ENCODE data around the gene SYCE1L. TPM values are rescaled to one million over a fixed set of nuclear protein-coding genes. Genes with fewer than 3 reads are reported as not detected.

The SYCE1L gene
- total and polyA plus RNA-seq, 9 of the 15 experiments (the other 6 are each of a cell fraction or from before 2014, with no cell fraction given): 0.54 to 2.7 (median 1.1) TPM; not detected in 5

DNA sequence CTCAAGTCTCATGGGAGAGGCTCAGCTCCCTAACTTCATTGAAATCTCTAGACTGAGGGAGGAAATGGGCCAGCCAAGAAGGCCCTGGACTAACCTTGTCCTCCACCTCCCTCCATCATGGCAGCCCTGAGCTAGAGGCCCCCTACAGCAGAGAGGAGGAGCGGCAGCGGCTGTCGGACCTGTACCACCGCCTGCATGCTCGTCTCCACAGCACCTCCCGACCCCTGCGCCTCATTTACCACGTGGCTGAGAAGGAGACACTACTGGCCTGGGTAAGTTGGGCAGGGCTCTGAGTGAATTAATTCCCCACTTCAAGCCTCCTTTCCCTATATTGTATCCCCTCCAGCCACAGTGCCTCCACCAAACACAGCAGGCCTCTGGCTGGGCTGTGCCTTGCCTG is 3.8 kb upstream of the SYCE1L start:
- Histone ChIP-seq H3K9ac (ENCODE audit: insufficient read depth in 1 of 2, low read depth in 2 of 2, low read length in 2 of 2) (no peak overlapping the region), H3K9me3 (replicated peaks; ENCODE audit: control insufficient read depth, insufficient read depth, low read depth, low read length) (no peaks in the 10 kb centered on the region), H3K36me3 (ENCODE audit: control insufficient read depth, insufficient read depth, low read length) (peaks cover 68% of the 10 kb centered on the region; the same call in 2 of the 3 replicates), H3K4me3 (no peak overlapping the region), H3K27me3 (ENCODE audit: control insufficient read depth in 2 of 2, insufficient read depth in 2 of 2, low read length in 2 of 2) (no peaks in the 10 kb centered on the region), H2AFZ (ENCODE audit: low read depth, low read length) (no peak overlapping the region), H3K9me1 (ENCODE audit: control insufficient read depth, insufficient read depth, low read length) (peaks cover 3% of the 10 kb centered on the region), H4K20me1 (replicated peaks; ENCODE audit: control insufficient read depth, insufficient read depth, low read length) (no peaks in the 10 kb centered on the region), H3K4me1 (replicated peaks in 1 of 2; ENCODE audit: control insufficient read depth in 2 of 2, insufficient read depth in 2 of 2, low read length in 2 of 2) (peaks cover 9 to 13% of the 10 kb centered on the region in 2 experiments; a peak in 1 of 5 replicates), H3K4me2 (ENCODE audit: insufficient read depth, low read length) (no peak overlapping the region), H3K27ac (ENCODE audit: extremely low read depth, low read depth, low read length) (no peak overlapping the region), H3K79me2 (ENCODE audit: control insufficient read depth, insufficient read depth, low read length) (peaks cover 23% of the 10 kb centered on the region)
- intact Hi-C loops (cut with micrococcal nuclease) (no loop called here), in situ Hi-C loops (cut with MboI) (loop anchor here (25.0 kb wide), 2 partner anchors 1558 to 1983 kb away; partner anchors contain the start of genes CTRB1, CTRB2, KARS1 and TERF2IP)
- ChIA-PET CTCF (ENCODE audit: low intra/inter-chr PET ratio) (no interaction called here), POLR2A (no interaction called here)
- DNase-seq (ENCODE audit: extremely low read depth in 1 of 4, low spot score in 3 of 4): no peak
- ATAC-seq: no peak
- FAIRE-seq: no peak
- TF ChIP-seq, protein P1, sequence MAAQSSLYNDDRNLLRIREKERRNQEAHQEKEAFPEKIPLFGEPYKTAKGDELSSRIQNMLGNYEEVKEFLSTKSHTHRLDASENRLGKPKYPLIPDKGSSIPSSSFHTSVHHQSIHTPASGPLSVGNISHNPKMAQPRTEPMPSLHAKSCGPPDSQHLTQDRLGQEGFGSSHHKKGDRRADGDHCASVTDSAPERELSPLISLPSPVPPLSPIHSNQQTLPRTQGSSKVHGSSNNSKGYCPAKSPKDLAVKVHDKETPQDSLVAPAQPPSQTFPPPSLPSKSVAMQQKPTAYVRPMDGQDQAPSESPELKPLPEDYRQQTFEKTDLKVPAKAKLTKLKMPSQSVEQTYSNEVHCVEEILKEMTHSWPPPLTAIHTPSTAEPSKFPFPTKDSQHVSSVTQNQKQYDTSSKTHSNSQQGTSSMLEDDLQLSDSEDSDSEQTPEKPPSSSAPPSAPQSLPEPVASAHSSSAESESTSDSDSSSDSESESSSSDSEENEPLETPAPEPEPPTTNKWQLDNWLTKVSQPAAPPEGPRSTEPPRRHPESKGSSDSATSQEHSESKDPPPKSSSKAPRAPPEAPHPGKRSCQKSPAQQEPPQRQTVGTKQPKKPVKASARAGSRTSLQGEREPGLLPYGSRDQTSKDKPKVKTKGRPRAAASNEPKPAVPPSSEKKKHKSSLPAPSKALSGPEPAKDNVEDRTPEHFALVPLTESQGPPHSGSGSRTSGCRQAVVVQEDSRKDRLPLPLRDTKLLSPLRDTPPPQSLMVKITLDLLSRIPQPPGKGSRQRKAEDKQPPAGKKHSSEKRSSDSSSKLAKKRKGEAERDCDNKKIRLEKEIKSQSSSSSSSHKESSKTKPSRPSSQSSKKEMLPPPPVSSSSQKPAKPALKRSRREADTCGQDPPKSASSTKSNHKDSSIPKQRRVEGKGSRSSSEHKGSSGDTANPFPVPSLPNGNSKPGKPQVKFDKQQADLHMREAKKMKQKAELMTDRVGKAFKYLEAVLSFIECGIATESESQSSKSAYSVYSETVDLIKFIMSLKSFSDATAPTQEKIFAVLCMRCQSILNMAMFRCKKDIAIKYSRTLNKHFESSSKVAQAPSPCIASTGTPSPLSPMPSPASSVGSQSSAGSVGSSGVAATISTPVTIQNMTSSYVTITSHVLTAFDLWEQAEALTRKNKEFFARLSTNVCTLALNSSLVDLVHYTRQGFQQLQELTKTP (IDR thresholded peaks at IDR 0.05; ENCODE audit: low read depth in 1 of 2, partially characterized antibody in 2 of 2): no peak
- TF ChIP-seq, protein P2, sequence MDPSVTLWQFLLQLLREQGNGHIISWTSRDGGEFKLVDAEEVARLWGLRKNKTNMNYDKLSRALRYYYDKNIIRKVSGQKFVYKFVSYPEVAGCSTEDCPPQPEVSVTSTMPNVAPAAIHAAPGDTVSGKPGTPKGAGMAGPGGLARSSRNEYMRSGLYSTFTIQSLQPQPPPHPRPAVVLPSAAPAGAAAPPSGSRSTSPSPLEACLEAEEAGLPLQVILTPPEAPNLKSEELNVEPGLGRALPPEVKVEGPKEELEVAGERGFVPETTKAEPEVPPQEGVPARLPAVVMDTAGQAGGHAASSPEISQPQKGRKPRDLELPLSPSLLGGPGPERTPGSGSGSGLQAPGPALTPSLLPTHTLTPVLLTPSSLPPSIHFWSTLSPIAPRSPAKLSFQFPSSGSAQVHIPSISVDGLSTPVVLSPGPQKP (CRISPR knock-in tag; IDR thresholded peaks at IDR 0.05): no peak
- TF ChIP-seq, protein P3, sequence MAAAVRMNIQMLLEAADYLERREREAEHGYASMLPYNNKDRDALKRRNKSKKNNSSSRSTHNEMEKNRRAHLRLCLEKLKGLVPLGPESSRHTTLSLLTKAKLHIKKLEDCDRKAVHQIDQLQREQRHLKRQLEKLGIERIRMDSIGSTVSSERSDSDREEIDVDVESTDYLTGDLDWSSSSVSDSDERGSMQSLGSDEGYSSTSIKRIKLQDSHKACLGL (CRISPR knock-in tag; IDR thresholded peaks at IDR 0.05; ENCODE audit: borderline replicate concordance, poor library complexity, severe bottlenecking): no peak
- no peak for TF ChIP-seq ZSCAN29 (IDR thresholded peaks at IDR 0.05)
- TF ChIP-seq SLC30A9 (CRISPR knock-in tag; IDR thresholded peaks at IDR 0.05): no peak
- no peak for TF ChIP-seq MTA3 (IDR thresholded peaks at IDR 0.05; ENCODE audit: borderline replicate concordance)
- TF ChIP-seq RBFOX2 (IDR thresholded peaks at IDR 0.05; ENCODE audit: low read depth, low read length): peak; percentile 13; the same call in 1 of the 2 replicates
- TF ChIP-seq ZNF212 (CRISPR knock-in tag; IDR thresholded peaks at IDR 0.05): no peak
- WGBS (ENCODE audit: insufficient coverage, low coverage, missing lambda C conversion rate): 92% methylated on average over 5 of the region's 8 CpGs
- BruUV-seq (replicated peaks): no TSS peak

Data from K562 (cell line).